Liver (tissue), 9 donors: ENCODE data around the gene AFF2. TPM values are rescaled to one million over a fixed set of nuclear protein-coding genes. Genes with fewer than 3 reads are reported as not detected.

Source experiments
- DNase-seq: peaks from one replicate; pipeline ENCODE4 v3.0.0-alpha.2; 2017; ENCODE audit warnings: low spot score
- H3K27ac ChIP-seq, 2 donors: one replicate each; pipeline ENCODE4 v1.7.0; 2013; ENCODE audit warnings: inconsistent platforms in 2 of 2, low read length in 2 of 2, control low read depth in 1 of 2, low read depth in 1 of 2, mild to moderate bottlenecking in 1 of 2
- H3K27me3 ChIP-seq, 4 donors: one replicate each; pipeline versions ENCODE4 v1.6.1 to v1.7.0; 2013; ENCODE audit warnings: low read length in 3 of 4, inconsistent platforms in 1 of 4, mild to moderate bottlenecking in 1 of 4, moderate library complexity in 1 of 4; ENCODE audit not compliant: control insufficient read depth in 4 of 4, insufficient read depth in 4 of 4
- H3K36me3 ChIP-seq, 4 donors: one replicate each; pipeline versions ENCODE4 v1.6.1 to v1.7.0; 2013; ENCODE audit warnings: low read length in 3 of 4, mild to moderate bottlenecking in 3 of 4, low read depth in 1 of 4, moderate library complexity in 1 of 4; ENCODE audit not compliant: control insufficient read depth in 4 of 4, insufficient read depth in 3 of 4
- H3K4me1 ChIP-seq, 4 donors: one replicate each; pipeline versions ENCODE4 v1.6.1 to v1.7.0; 2013; ENCODE audit warnings: low read length in 3 of 4, mild to moderate bottlenecking in 3 of 4, moderate library complexity in 1 of 4; ENCODE audit not compliant: control insufficient read depth in 4 of 4, insufficient read depth in 4 of 4
- H3K4me3 ChIP-seq, 3 donors: one replicate each; pipeline versions ENCODE4 v1.6.1 to v1.7.0; 2013; ENCODE audit warnings: low read length in 3 of 3, control low read depth in 1 of 3, low read depth in 1 of 3, mild to moderate bottlenecking in 1 of 3
- H3K9ac ChIP-seq, 2 donors: one replicate each; pipeline ENCODE4 v1.7.0; 2013; ENCODE audit warnings: low read length in 2 of 2, mild to moderate bottlenecking in 2 of 2, moderate library complexity in 2 of 2, control low read depth in 1 of 2, low read depth in 1 of 2
- H3K9me3 ChIP-seq, 4 donors: one replicate each; pipeline versions ENCODE4 v1.6.1 to v1.7.0; 2013; ENCODE audit warnings: low read length in 3 of 4; ENCODE audit not compliant: control insufficient read depth in 4 of 4
- FOXA1 ChIP-seq: IDR thresholded peaks from 2 replicates; pipeline ENCODE4 v1.6.1; 2016; ENCODE audit warnings: antibody characterized with exemption
- GABPA ChIP-seq, 2 donors: IDR thresholded peaks in 1 of 2; conservative IDR thresholded peaks in 1 of 2; 2 replicates each; pipeline ENCODE4 v1.6.1; 2016; ENCODE audit warnings: antibody characterized with exemption in 2 of 2, mild to moderate bottlenecking in 1 of 2, moderate library complexity in 1 of 2
- HNF4G ChIP-seq: IDR thresholded peaks from 2 replicates; pipeline ENCODE4 v1.6.1; 2016; ENCODE audit warnings: antibody characterized with exemption
- JUND ChIP-seq, 2 donors: IDR thresholded peaks; 2 replicates each; pipeline ENCODE4 v1.6.1; 2016; ENCODE audit warnings: antibody characterized with exemption in 2 of 2
- MAX ChIP-seq: IDR thresholded peaks from 2 replicates; pipeline ENCODE4 v1.6.1; 2016; ENCODE audit warnings: antibody characterized with exemption
- NR2F2 ChIP-seq: IDR thresholded peaks from 2 replicates; pipeline ENCODE4 v1.6.1; 2016; ENCODE audit warnings: antibody characterized with exemption
- RAD21 ChIP-seq, 2 donors: IDR thresholded peaks; 2 replicates each; pipeline ENCODE4 v1.6.1; 2016; ENCODE audit warnings: antibody characterized with exemption in 2 of 2, mild to moderate bottlenecking in 2 of 2
- SP1 ChIP-seq: IDR thresholded peaks from 2 replicates; pipeline ENCODE4 v1.6.1; 2018; ENCODE audit warnings: antibody characterized with exemption, mild to moderate bottlenecking
- TAF1 ChIP-seq: conservative IDR thresholded peaks from 2 replicates; pipeline ENCODE4 v1.6.1; 2016; ENCODE audit warnings: antibody characterized with exemption, mild to moderate bottlenecking
- YY1 ChIP-seq: IDR thresholded peaks from 2 replicates; pipeline ENCODE4 v1.6.1; 2016; ENCODE audit warnings: antibody characterized with exemption, mild to moderate bottlenecking
- ZBTB33 ChIP-seq: IDR thresholded peaks from 2 replicates; pipeline ENCODE4 v1.6.1; 2016; ENCODE audit warnings: antibody characterized with exemption
- WGBS: extraction: QIAGEN DNeasy Blood & Tissue Kit; methylation state at CpG from one replicate; pipeline ENCODE4 v1.1.7; 2013; 5-methylcytosine and 5-hydroxymethylcytosine counted together
- polyA plus RNA-seq, 2 donors: library from polyadenylated mRNA; stranded (reverse) in 1 of 2; unstranded in 1 of 2; fragments of 200-250 nt in 1 of 2; fragments of >200 nt in 1 of 2; fragmentation: Nextera tagmentation in 1 of 2; extraction: Ambion mirVana in 1 of 2; gene quantifications; one replicate each; pipeline versions ENCODE4 v1.2.1 to v1.2.3, GENCODE V29; 2013 to 2015
- total RNA-seq, 2 donors: library from RNA; depleted of rRNA; stranded (reverse); fragments of >200 nt; gene quantifications; one replicate each; pipeline ENCODE4 v1.2.3, GENCODE V29; 2014
- TF ChIP-seq, protein P1 (sequence below): IDR thresholded peaks from 2 replicates; pipeline ENCODE4 v1.6.1; 2016; ENCODE audit warnings: antibody characterized with exemption
- TF ChIP-seq, protein P2 (sequence below): IDR thresholded peaks from 2 replicates; pipeline ENCODE4 v1.6.1; 2016; ENCODE audit warnings: antibody characterized with exemption, mild to moderate bottlenecking
- TF ChIP-seq, protein P3 (sequence below): fragments of 150-350 bp; IDR thresholded peaks from 2 replicates; pipeline ENCODE4 v1.5.1; 2017; ENCODE audit warnings: improper control_type of control experiment, low read depth, low read length; ENCODE audit not compliant: missing input control
- donor health status: healthy.
- donor health status: healthy.
- donor health status: healthy.
- donor health status: healthy.
- donor health status: healthy.

AFF2 gene
- total and polyA plus RNA-seq, 4 donors = 0.01 to 1.6 (median 0.50) TPM; not detected in 1

GRCh38 chrX:148903176-148903575, 402.8 kb downstream of the AFF2 start:
- no peaks in the 10 kb centered on the region for H3K36me3 ChIP-seq
- H3K27me3 ChIP-seq = no peaks in the 10 kb centered on the region
- no peak for DNase-seq
- no peak overlapping the region for H3K4me3 ChIP-seq
- TF ChIP-seq, protein P1, sequence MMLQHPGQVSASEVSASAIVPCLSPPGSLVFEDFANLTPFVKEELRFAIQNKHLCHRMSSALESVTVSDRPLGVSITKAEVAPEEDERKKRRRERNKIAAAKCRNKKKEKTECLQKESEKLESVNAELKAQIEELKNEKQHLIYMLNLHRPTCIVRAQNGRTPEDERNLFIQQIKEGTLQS = no peak
- TF ChIP-seq ZBTB33 (no peak), GABPA (IDR thresholded peaks at IDR 0.05 in 1 of 2, conservative IDR thresholded peaks at IDR 0.05 in 1 of 2) (no peak), MAX (no peak), TAF1 (no peak), FOXA1 (no peak)
- TF ChIP-seq, protein P2, sequence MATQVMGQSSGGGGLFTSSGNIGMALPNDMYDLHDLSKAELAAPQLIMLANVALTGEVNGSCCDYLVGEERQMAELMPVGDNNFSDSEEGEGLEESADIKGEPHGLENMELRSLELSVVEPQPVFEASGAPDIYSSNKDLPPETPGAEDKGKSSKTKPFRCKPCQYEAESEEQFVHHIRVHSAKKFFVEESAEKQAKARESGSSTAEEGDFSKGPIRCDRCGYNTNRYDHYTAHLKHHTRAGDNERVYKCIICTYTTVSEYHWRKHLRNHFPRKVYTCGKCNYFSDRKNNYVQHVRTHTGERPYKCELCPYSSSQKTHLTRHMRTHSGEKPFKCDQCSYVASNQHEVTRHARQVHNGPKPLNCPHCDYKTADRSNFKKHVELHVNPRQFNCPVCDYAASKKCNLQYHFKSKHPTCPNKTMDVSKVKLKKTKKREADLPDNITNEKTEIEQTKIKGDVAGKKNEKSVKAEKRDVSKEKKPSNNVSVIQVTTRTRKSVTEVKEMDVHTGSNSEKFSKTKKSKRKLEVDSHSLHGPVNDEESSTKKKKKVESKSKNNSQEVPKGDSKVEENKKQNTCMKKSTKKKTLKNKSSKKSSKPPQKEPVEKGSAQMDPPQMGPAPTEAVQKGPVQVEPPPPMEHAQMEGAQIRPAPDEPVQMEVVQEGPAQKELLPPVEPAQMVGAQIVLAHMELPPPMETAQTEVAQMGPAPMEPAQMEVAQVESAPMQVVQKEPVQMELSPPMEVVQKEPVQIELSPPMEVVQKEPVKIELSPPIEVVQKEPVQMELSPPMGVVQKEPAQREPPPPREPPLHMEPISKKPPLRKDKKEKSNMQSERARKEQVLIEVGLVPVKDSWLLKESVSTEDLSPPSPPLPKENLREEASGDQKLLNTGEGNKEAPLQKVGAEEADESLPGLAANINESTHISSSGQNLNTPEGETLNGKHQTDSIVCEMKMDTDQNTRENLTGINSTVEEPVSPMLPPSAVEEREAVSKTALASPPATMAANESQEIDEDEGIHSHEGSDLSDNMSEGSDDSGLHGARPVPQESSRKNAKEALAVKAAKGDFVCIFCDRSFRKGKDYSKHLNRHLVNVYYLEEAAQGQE = no peak
- TF ChIP-seq, protein P3, sequence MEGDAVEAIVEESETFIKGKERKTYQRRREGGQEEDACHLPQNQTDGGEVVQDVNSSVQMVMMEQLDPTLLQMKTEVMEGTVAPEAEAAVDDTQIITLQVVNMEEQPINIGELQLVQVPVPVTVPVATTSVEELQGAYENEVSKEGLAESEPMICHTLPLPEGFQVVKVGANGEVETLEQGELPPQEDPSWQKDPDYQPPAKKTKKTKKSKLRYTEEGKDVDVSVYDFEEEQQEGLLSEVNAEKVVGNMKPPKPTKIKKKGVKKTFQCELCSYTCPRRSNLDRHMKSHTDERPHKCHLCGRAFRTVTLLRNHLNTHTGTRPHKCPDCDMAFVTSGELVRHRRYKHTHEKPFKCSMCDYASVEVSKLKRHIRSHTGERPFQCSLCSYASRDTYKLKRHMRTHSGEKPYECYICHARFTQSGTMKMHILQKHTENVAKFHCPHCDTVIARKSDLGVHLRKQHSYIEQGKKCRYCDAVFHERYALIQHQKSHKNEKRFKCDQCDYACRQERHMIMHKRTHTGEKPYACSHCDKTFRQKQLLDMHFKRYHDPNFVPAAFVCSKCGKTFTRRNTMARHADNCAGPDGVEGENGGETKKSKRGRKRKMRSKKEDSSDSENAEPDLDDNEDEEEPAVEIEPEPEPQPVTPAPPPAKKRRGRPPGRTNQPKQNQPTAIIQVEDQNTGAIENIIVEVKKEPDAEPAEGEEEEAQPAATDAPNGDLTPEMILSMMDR = no peak
- no peak overlapping the region for H3K9ac ChIP-seq
- H3K27ac ChIP-seq = no peak overlapping the region
- WGBS = 69% methylated on average over 3 of the region's 3 CpGs
- H3K4me1 ChIP-seq = no peaks in the 10 kb centered on the region
- H3K9me3 ChIP-seq = no peaks in the 10 kb centered on the region

GRCh38 chrX:148904421-148905111, 404.1 kb downstream of the AFF2 start:
- Histone ChIP-seq H3K4me1 (no peaks in the 10 kb centered on the region), H3K36me3 (no peaks in the 10 kb centered on the region), H3K27ac (no peak overlapping the region), H3K9me3 (no peaks in the 10 kb centered on the region), H3K27me3 (no peaks in the 10 kb centered on the region), H3K4me3 (no peak overlapping the region), H3K9ac (no peak overlapping the region)
- WGBS = 47% methylated on average over 3 of the region's 3 CpGs
- DNase-seq = no peak
- TF ChIP-seq JUND (IDR thresholded peaks at IDR 0.05) = no peak
- no peak for TF ChIP-seq SP1
- TF ChIP-seq, protein P1 = no peak
- no peak for TF ChIP-seq ZBTB33
- no peak for TF ChIP-seq NR2F2
- no peak for TF ChIP-seq FOXA1
- TF ChIP-seq, protein P3 = no peak
- TF ChIP-seq RAD21 (IDR thresholded peaks at IDR 0.05) = no peak
- TF ChIP-seq HNF4G = no peak
- TF ChIP-seq YY1 = no peak
